H1 (cell line): Measurements from ENCODE around the gene OMP. TPM values are rescaled to one million over a fixed set of nuclear protein-coding genes. Genes with fewer than 3 reads are reported as not detected.

Experiments
- GABPA ChIP-seq: IDR thresholded peaks from 2 replicates; pipeline ENCODE4 v1.6.1; 2011; ENCODE audit warnings: mild to moderate bottlenecking, low read length, moderate library complexity, borderline replicate concordance; ENCODE audit not compliant: insufficient read depth
- KDM5A ChIP-seq: fragments of 200-600 bp; IDR thresholded peaks from 2 replicates; pipeline ENCODE4 v1.7.1; 2012; ENCODE audit warnings: mild to moderate bottlenecking, low read length, inconsistent platforms, mixed read lengths
- polyA plus RNA-seq, 7 experiments: library from polyadenylated mRNA; depleted of rRNA in 3 of 7; stranded (reverse) in 5 of 7; unstranded in 2 of 7; fragments of >200 nt in 5 of 7; fragments of 200-250 nt in 2 of 7; gene quantifications; 1 replicate in 5 of 7; 2 replicates in 1 of 7; 4 replicates in 1 of 7; pipeline versions ENCODE4 v1.2.1 to v1.2.3, GENCODE V29; 2011 to 2013; ENCODE audit warnings: missing spikeins in 2 of 7, mixed read lengths in 2 of 7
- total RNA-seq: library from RNA; stranded (reverse); fragmentation: NEBNext Ultra II Directional; extraction: Animal tissue kit (Norgen Biotek cat#: 25700); gene quantifications from 2 replicates; pipeline ENCODE4 v1.2.1, GENCODE V29; 2021

Gene OMP
- total and polyA plus RNA-seq, 2 of the 8 experiments (the other 6 are each of a cell fraction or from before 2014, with no cell fraction given): not detected

GRCh38 chr11:77069336-77069968, 33.2 kb upstream of the OMP start (continued):
- TF ChIP-seq KDM5A: no peak
- no peak for TF ChIP-seq GABPA
